ENCODE data around the gene SYNGR2. TPM values are rescaled to one million over a fixed set of nuclear protein-coding genes. Genes with fewer than 3 reads are reported as not detected.
"Not testable (repeated sequence)": the region's sequence is repeated elsewhere in the genome, so short reads cannot be mapped to it uniquely, and the experiment has no call there.

SYNGR2 gene
- total RNA-seq, 1 donor from 2014 or later, result 636 TPM

DNA sequence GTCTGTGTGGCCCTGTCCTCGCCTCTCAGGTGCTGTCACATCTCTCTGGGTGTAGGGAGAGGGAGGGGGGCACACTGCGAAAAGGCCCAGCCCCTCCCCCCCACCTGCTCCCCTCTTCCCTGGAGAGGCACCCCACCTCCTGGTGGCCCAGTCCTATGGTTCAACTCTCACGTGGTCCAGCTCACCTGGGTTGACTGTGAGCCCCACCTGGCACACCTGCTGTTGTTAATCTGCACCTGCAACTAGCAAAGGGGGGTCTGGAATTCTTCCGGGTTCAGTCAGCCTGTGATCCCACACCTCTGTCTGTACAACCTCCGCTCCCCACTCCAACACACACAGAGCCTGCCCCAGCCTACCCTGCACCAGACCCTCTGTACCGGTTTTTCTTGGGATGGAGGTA, 2.0 kb upstream of the SYNGR2 start:
- POLR2A ChIA-PET, result interaction anchor here (0.6 to 33.1 kb wide), 5 partner anchors 25 to 1020 kb away, joined by 3 to 2404 read pairs (median 7); partner anchors contain the start of genes C17orf99, TMC6 and TMC8
- ATAC-seq (ENCODE audit: low read depth) (no peak), DNase-seq (no peak)
- Mint-ChIP-seq H3K4me3 (no peak overlapping the region), H3K27me3 (no peaks in the 10 kb centered on the region), H3K27ac (no peak overlapping the region), H3K36me3 (ENCODE audit: low read depth) (peaks cover 22% of the 10 kb centered on the region), H3K9me3 (no peaks in the 10 kb centered on the region), H3K4me1 (peaks cover 38% of the 10 kb centered on the region)
- TF ChIP-seq, protein P1, sequence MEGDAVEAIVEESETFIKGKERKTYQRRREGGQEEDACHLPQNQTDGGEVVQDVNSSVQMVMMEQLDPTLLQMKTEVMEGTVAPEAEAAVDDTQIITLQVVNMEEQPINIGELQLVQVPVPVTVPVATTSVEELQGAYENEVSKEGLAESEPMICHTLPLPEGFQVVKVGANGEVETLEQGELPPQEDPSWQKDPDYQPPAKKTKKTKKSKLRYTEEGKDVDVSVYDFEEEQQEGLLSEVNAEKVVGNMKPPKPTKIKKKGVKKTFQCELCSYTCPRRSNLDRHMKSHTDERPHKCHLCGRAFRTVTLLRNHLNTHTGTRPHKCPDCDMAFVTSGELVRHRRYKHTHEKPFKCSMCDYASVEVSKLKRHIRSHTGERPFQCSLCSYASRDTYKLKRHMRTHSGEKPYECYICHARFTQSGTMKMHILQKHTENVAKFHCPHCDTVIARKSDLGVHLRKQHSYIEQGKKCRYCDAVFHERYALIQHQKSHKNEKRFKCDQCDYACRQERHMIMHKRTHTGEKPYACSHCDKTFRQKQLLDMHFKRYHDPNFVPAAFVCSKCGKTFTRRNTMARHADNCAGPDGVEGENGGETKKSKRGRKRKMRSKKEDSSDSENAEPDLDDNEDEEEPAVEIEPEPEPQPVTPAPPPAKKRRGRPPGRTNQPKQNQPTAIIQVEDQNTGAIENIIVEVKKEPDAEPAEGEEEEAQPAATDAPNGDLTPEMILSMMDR (IDR thresholded peaks at IDR 0.05), result no peak
- intact Hi-C loops (cut with micrococcal nuclease), result no loop called here
- CTCF ChIA-PET, result interaction anchor here (1.1 kb wide), 1 partner anchor 19 kb away, joined by 4 read pairs; no protein-coding TSS in a partner anchor

DNA sequence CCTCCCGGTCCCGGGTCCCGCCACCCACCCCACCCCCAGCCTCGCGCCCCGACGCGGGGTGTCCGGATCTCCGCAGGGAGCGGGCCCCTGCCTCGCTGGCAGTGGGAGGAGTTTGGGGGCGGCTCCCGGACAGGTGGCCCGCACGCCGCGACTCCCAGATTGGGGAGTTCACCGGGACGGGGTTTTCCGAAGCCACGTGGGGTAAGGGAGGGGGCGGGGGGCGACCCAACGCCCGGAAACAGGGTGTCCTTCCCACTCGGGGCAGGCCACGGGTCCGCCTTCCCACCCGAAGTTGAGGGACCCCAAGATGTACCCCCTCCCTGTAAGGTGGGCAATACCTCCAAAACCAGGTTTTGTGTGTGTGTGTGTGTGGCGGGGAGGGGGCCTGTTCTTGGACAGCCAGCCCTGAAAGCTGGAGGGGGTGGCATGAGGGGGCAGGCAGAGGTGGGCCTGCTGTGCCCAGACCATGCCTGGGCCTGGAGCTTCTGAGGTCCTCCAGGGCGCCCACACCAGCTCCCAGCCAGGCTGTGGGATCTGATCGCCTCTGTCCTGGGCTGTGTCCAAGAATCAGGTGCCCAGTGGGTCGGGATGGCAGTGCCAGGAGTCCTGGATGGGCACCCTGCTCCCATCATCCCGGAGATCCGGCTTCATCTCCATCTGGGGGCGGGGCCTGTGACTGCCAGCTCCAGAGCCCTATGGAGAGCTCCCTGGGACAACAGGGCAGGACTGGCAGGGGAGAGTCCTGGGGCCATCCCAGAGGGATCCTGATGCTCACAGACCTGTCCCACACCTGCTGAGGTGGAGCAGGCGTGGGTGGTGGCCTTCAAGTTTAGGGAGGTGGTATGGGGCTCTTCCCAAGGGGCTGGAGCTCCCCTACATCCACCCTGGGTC, 767 bp downstream of the SYNGR2 start:
- Mint-ChIP-seq H3K4me1 (peaks cover 58% of the 10 kb centered on the region), H3K4me3 (peak overlapping the region; percentile 84), H3K27me3 (no peaks in the 10 kb centered on the region), H3K27ac (peak overlapping the region; percentile 90), H3K36me3 (ENCODE audit: low read depth) (peaks cover 49% of the 10 kb centered on the region), H3K9me3 (no peaks in the 10 kb centered on the region)
- intact Hi-C loops (cut with micrococcal nuclease), result loop anchor here (1.0 kb wide), 4 partner anchors 14 to 42 kb away; no protein-coding TSS in a partner anchor
- ATAC-seq (ENCODE audit: low read depth) (peak; percentile 23), DNase-seq (peak; percentile 41)
- POLR2A ChIA-PET, result interaction anchor here (0.5 to 33.1 kb wide), 12 partner anchors 10 to 1012 kb away, joined by 3 to 2404 read pairs (median 4); partner anchors contain the start of genes C17orf99, TMC6, TMC8 and TMEM235
- TF ChIP-seq, protein P1 (IDR thresholded peaks at IDR 0.05), result no peak
- CTCF ChIA-PET, result interaction anchor here (1.0 to 1.1 kb wide), 2 partner anchors 27 to 34 kb away, joined by 3 to 4 read pairs; no protein-coding TSS in a partner anchor

DNA sequence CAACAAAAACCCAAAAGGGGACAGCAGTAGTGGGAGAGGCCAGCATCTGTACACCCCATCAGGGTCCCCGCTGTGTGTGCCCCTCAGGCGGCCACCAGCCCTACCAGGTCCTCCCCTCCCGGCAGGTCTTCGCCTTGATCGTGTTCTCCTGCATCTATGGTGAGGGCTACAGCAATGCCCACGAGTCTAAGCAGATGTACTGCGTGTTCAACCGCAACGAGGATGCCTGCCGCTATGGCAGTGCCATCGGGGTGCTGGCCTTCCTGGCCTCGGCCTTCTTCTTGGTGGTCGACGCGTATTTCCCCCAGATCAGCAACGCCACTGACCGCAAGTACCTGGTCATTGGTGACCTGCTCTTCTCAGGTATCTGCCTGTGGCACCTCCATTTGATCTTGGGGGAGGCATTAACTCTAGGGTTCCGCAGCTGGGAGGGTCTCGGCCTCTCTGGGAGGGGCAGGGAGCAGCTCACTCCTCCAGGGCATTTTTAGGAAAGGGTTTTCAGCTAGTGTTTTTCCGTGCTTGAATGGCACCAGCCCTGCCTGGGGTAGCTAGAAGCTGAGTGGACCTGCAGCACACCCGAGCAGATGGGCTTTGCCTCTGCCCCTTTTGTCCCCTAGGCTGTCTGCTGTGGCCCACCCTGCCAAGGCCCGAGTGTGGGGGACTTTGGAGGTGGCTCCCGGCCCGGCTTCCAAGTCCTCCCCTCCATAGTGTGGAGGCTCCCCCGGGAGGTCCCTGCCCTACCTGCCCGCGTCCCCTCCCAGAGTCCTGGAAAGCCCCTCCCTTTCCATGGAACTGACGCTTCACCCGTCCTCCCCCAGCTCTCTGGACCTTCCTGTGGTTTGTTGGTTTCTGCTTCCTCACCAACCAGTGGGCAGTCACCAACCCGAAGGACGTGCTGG, 2.6 kb downstream of the SYNGR2 start:
- POLR2A ChIA-PET, result interaction anchor here (0.6 to 33.1 kb wide), 3 partner anchors 30 to 185 kb away, joined by 4 to 2404 read pairs (median 5); partner anchors contain the start of genes C17orf99, TMC6 and TMC8
- Mint-ChIP-seq H3K9me3 (no peaks in the 10 kb centered on the region), H3K4me1 (peaks cover 74% of the 10 kb centered on the region), H3K4me3 (peak overlapping the region; percentile 84), H3K27me3 (no peaks in the 10 kb centered on the region), H3K27ac (peak overlapping the region; percentile 90), H3K36me3 (ENCODE audit: low read depth) (peaks cover 64% of the 10 kb centered on the region)
- TF ChIP-seq, protein P1 (IDR thresholded peaks at IDR 0.05), result no peak
- DNase-seq (no peak), ATAC-seq (ENCODE audit: low read depth) (no peak)
- CTCF ChIA-PET, result interaction anchor here (1.5 to 9.7 kb wide), 2 partner anchors 31 to 40 kb away, joined by 5 to 220 read pairs; partner anchors contain the start of genes TMC6 and TMC8
- intact Hi-C loops (cut with micrococcal nuclease), result no loop called here

DNA sequence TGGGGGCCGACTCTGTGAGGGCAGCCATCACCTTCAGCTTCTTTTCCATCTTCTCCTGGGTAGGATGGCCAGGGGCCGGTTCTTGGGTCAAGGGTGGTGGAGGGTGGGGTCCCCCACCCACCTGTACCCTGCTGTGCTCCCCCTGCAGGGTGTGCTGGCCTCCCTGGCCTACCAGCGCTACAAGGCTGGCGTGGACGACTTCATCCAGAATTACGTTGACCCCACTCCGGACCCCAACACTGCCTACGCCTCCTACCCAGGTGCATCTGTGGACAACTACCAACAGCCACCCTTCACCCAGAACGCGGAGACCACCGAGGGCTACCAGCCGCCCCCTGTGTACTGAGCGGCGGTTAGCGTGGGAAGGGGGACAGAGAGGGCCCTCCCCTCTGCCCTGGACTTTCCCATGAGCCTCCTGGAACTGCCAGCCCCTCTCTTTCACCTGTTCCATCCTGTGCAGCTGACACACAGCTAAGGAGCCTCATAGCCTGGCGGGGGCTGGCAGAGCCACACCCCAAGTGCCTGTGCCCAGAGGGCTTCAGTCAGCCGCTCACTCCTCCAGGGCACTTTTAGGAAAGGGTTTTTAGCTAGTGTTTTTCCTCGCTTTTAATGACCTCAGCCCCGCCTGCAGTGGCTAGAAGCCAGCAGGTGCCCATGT, 3.3 kb downstream of the SYNGR2 start:
- POLR2A ChIA-PET, result interaction anchor here (0.6 to 33.1 kb wide), 2 partner anchors 30 to 41 kb away, joined by 4 to 2404 read pairs; partner anchors contain the start of genes C17orf99, TMC6 and TMC8
- intact Hi-C loops (cut with micrococcal nuclease), result loop anchor here (1.0 kb wide), 1 partner anchor 16 kb away; no protein-coding TSS in a partner anchor
- Mint-ChIP-seq H3K27ac (peak overlapping the region; percentile 90), H3K36me3 (ENCODE audit: low read depth) (peaks cover 68% of the 10 kb centered on the region), H3K4me1 (peaks cover 78% of the 10 kb centered on the region), H3K4me3 (peak overlapping the region; percentile 84)
- not testable (repeated sequence) for H3K9me3 Mint-ChIP-seq; DNase-seq; H3K27me3 Mint-ChIP-seq; ATAC-seq (ENCODE audit: low read depth)
- CTCF ChIA-PET, result interaction anchor here (0.6 to 9.7 kb wide), 3 partner anchors 20 to 41 kb away, joined by 3 to 220 read pairs (median 5); partner anchors contain the start of genes TMC6 and TMC8

Data from activated B cell treated with CpG ODN at 0.5 μM for 24 hours (primary cell).